MM.1S (cell line): ENCODE measurements around the gene CFAP46.

Source experiments
- EZH2 ChIP-seq: fragments of 300-600 bp; sonication (generic); optimal IDR thresholded peaks from 2 replicates; pipeline ENCODE3; 2017; ENCODE audit warnings: low read depth, mild to moderate bottlenecking, antibody characterized with exemption, low read length, mixed read lengths
- TF ChIP-seq, protein P1 (sequence below): fragments of 300-600 bp; sonication (generic); IDR thresholded peaks from 2 replicates; pipeline ENCODE4 v1.5.1; 2016; ENCODE audit warnings: antibody characterized with exemption, low read length, mixed read lengths

DNA sequence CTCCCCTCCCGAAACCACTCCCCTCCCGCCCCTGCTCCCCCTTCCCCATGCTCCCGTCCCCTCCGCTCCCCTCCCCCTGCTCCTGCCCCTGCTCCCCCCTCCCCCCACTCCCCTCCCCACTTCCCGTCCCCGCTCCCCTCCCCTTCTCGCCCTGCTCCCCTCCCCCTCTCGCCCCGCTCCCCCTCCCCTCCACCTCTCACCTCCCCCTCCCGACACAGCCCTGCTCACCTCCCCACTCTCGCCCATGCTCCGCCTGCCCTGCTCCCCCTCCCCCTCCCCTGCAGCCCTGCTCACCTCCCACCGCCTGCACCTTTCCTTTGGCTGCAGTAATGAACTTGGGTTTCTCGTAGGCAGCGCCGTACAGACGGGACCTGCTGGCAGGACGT, 106.5 kb downstream of the CFAP46 start:
- TF ChIP-seq, protein P1, sequence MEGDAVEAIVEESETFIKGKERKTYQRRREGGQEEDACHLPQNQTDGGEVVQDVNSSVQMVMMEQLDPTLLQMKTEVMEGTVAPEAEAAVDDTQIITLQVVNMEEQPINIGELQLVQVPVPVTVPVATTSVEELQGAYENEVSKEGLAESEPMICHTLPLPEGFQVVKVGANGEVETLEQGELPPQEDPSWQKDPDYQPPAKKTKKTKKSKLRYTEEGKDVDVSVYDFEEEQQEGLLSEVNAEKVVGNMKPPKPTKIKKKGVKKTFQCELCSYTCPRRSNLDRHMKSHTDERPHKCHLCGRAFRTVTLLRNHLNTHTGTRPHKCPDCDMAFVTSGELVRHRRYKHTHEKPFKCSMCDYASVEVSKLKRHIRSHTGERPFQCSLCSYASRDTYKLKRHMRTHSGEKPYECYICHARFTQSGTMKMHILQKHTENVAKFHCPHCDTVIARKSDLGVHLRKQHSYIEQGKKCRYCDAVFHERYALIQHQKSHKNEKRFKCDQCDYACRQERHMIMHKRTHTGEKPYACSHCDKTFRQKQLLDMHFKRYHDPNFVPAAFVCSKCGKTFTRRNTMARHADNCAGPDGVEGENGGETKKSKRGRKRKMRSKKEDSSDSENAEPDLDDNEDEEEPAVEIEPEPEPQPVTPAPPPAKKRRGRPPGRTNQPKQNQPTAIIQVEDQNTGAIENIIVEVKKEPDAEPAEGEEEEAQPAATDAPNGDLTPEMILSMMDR = no peak
- no peak for TF ChIP-seq EZH2
